ENCODE measurements around the gene TRIM67.

Gene TRIM67

DNA sequence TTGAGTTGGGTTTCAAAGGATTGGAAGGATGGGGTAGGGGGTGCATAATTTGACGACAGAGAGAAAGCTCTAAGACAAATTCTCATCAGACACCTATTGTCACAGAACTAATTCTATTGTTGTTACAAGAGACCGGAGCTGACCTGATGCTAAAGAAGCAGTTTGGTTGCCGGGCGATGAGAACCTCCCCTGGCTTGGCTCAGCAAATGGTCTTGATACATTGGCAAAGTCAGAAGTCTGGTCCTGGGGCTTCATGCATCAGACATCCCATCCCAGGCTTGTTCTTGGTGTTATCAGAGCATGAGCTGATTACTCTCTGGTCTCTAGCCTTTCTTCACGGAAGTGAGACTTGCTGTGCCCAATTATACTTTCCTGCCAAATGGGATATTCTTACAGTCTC is 15.4 kb downstream of the TRIM67 start:
- H3K79me2 ChIP-seq (ENCODE audit: insufficient read depth, low read length), result no peaks in the 10 kb centered on the region
- no peaks in the 10 kb centered on the region; the same call in 1 of the 2 replicates for H3K27me3 ChIP-seq (ENCODE audit: low read length)
- H4K20me1 ChIP-seq (ENCODE audit: low read depth, low read length), result no peaks in the 10 kb centered on the region
- H3K9ac ChIP-seq (ENCODE audit: low read length), result no peak overlapping the region
- no peak overlapping the region for H3K27ac ChIP-seq (ENCODE audit: low read depth, low read length)
- no peaks in the 10 kb centered on the region for H3K9me3 ChIP-seq (ENCODE audit: insufficient read depth, low read length)
- no peak overlapping the region for H3K4me2 ChIP-seq (ENCODE audit: low read depth, low read length, poor library complexity, severe bottlenecking)
- H2AFZ ChIP-seq (ENCODE audit: low read depth, low read length, severe bottlenecking), result no peak overlapping the region
- H3K36me3 ChIP-seq (ENCODE audit: low read length), result no peaks in the 10 kb centered on the region
- no peak overlapping the region for H3K4me3 ChIP-seq (ENCODE audit: insufficient read depth, low read length, poor library complexity, severe bottlenecking)
- TF ChIP-seq EZH2phosphoT487 (conservative IDR thresholded peaks at IDR 0.05; ENCODE audit: low read length), result no peak
- TF ChIP-seq, protein P1, sequence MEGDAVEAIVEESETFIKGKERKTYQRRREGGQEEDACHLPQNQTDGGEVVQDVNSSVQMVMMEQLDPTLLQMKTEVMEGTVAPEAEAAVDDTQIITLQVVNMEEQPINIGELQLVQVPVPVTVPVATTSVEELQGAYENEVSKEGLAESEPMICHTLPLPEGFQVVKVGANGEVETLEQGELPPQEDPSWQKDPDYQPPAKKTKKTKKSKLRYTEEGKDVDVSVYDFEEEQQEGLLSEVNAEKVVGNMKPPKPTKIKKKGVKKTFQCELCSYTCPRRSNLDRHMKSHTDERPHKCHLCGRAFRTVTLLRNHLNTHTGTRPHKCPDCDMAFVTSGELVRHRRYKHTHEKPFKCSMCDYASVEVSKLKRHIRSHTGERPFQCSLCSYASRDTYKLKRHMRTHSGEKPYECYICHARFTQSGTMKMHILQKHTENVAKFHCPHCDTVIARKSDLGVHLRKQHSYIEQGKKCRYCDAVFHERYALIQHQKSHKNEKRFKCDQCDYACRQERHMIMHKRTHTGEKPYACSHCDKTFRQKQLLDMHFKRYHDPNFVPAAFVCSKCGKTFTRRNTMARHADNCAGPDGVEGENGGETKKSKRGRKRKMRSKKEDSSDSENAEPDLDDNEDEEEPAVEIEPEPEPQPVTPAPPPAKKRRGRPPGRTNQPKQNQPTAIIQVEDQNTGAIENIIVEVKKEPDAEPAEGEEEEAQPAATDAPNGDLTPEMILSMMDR (IDR thresholded peaks at IDR 0.05; ENCODE audit: insufficient read depth, low read length, poor library complexity, severe bottlenecking), result no peak
- H3K9me2 ChIP-seq (replicated peaks; ENCODE audit: insufficient read depth, low read length), result no peaks in the 10 kb centered on the region
- no peaks in the 10 kb centered on the region for H3F3A ChIP-seq (ENCODE audit: insufficient read depth)

DNA sequence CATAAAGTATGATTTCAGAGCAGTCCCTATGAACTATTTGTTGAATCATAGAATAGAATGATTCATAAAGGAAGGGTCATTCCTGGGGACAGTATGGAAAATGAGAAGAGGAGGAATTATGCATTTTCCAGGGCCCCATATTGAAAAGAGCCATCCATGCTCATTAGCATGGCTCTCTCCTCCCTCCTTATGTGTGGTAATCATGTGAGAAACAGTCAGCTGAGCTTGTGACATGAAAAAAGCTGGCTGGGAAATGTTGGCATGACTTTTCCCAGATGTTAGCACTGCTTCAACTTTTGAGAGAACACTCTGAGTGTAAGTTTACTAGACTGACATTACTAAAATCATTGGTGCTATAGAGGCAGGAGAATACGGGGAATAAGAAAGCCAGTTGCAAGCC is 16.1 kb downstream of the TRIM67 start:
- Histone ChIP-seq H3K27ac (ENCODE audit: low read depth, low read length) (no peak overlapping the region), H3F3A (ENCODE audit: insufficient read depth) (no peaks in the 10 kb centered on the region), H3K9me2 (replicated peaks; ENCODE audit: insufficient read depth, low read length) (no peaks in the 10 kb centered on the region), H4K20me1 (ENCODE audit: low read depth, low read length) (no peaks in the 10 kb centered on the region), H3K4me3 (ENCODE audit: insufficient read depth, low read length, poor library complexity, severe bottlenecking) (no peak overlapping the region), H3K9me3 (ENCODE audit: insufficient read depth, low read length) (no peaks in the 10 kb centered on the region), H3K79me2 (ENCODE audit: insufficient read depth, low read length) (no peaks in the 10 kb centered on the region), H2AFZ (ENCODE audit: low read depth, low read length, severe bottlenecking) (no peak overlapping the region), H3K36me3 (ENCODE audit: low read length) (no peaks in the 10 kb centered on the region), H3K9ac (ENCODE audit: low read length) (no peak overlapping the region), H3K4me2 (ENCODE audit: low read depth, low read length, poor library complexity, severe bottlenecking) (no peak overlapping the region), H3K27me3 (ENCODE audit: low read length) (no peaks in the 10 kb centered on the region; the same call in 1 of the 2 replicates)
- TF ChIP-seq, protein P1 (IDR thresholded peaks at IDR 0.05; ENCODE audit: insufficient read depth, low read length, poor library complexity, severe bottlenecking), result no peak
- TF ChIP-seq EZH2phosphoT487 (conservative IDR thresholded peaks at IDR 0.05; ENCODE audit: low read length), result no peak

DNA sequence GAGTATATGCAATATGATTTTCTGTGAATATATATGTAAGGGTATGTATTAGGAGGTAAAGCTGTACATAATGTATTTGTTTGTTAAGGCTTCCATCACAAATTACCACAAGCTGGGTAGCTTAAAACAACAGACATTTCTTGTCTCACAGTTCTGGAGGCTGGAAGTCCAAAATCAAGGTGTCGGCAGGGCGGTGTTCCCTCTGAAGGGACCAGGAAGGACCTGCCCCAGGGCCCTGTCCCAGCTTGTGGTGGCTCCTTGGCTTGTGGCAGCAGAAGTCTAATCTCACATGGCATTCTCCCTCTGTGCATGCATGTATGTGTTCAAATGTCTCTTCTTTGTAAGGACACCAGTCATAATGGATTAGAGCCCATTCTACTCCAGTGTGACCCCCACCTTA is 17.1 kb downstream of the TRIM67 start:
- Histone ChIP-seq H3K4me2 (ENCODE audit: low read depth, low read length, poor library complexity, severe bottlenecking) (no peak overlapping the region), H3K27me3 (ENCODE audit: low read length) (no peaks in the 10 kb centered on the region; the same call in 1 of the 2 replicates), H2AFZ (ENCODE audit: low read depth, low read length, severe bottlenecking) (no peak overlapping the region), H4K20me1 (ENCODE audit: low read depth, low read length) (no peaks in the 10 kb centered on the region), H3K79me2 (ENCODE audit: insufficient read depth, low read length) (no peaks in the 10 kb centered on the region), H3K36me3 (ENCODE audit: low read length) (no peaks in the 10 kb centered on the region), H3K9me2 (replicated peaks; ENCODE audit: insufficient read depth, low read length) (no peaks in the 10 kb centered on the region), H3K9me3 (ENCODE audit: insufficient read depth, low read length) (no peaks in the 10 kb centered on the region), H3K4me3 (ENCODE audit: insufficient read depth, low read length, poor library complexity, severe bottlenecking) (no peak overlapping the region), H3K9ac (ENCODE audit: low read length) (no peak overlapping the region), H3K27ac (ENCODE audit: low read depth, low read length) (no peak overlapping the region), H3F3A (ENCODE audit: insufficient read depth) (no peaks in the 10 kb centered on the region)
- no peak for TF ChIP-seq EZH2phosphoT487 (conservative IDR thresholded peaks at IDR 0.05; ENCODE audit: low read length)
- TF ChIP-seq, protein P1 (IDR thresholded peaks at IDR 0.05; ENCODE audit: insufficient read depth, low read length, poor library complexity, severe bottlenecking), result no peak
